Activated CD4-positive, alpha-beta T cell treated with anti-CD3 and anti-CD28 coated beads, Interleukin-2, amount 10 ng/mL, durations not matched to agents 7 days and 5 days (primary cell): ENCODE data around the gene CCL23. TPM values are rescaled to one million over a fixed set of nuclear protein-coding genes. Genes with fewer than 3 reads are reported as not detected.
"Not testable (repeated sequence)": the region's sequence is repeated elsewhere in the genome, so short reads cannot be mapped to it uniquely, and the experiment has no call there.

Experiments used
- CTCF ChIA-PET: fragments of 350-600 bp; sonication (Branson Sonifier 250); formaldehyde crosslinking; loops from one replicate; lab custom pipeline; 2021; ENCODE audit warnings: antibody characterized with exemption; lab: Charles Lee
- POLR2A ChIA-PET: fragments of 350-600 bp; sonication (Branson Sonifier 250); formaldehyde crosslinking; loops from one replicate; lab custom pipeline; 2021; ENCODE audit warnings: antibody characterized with exemption; lab: Charles Lee
- DNase-seq: peaks from one replicate; pipeline ENCODE4 v3.0.0-alpha.2; 2020
- H3K27ac Mint-ChIP-seq: one replicate; pipeline ENCODE4 v1.8.0; 2021; ENCODE audit warnings: mild to moderate bottlenecking, moderate library complexity, mixed read lengths
- H3K27me3 Mint-ChIP-seq: one replicate; pipeline ENCODE4 v1.8.0; 2021; ENCODE audit warnings: mixed read lengths
- H3K36me3 Mint-ChIP-seq: one replicate; pipeline ENCODE4 v1.8.0; 2021; ENCODE audit warnings: low read depth, mixed read lengths
- H3K4me1 Mint-ChIP-seq: one replicate; pipeline ENCODE4 v1.8.0; 2021; ENCODE audit warnings: mixed read lengths
- H3K4me3 Mint-ChIP-seq: one replicate; pipeline ENCODE4 v1.8.0; 2021; ENCODE audit warnings: mild to moderate bottlenecking, moderate library complexity, mixed read lengths
- H3K9me3 Mint-ChIP-seq: one replicate; pipeline ENCODE4 v1.8.0; 2021; ENCODE audit warnings: mixed read lengths
- total RNA-seq, 2 experiments: library from RNA; stranded (reverse); gene quantifications; one replicate each; pipeline ENCODE4 v1.2.3, GENCODE V29; 2021

CCL23 gene
- total RNA-seq, 2 experiments from 2014 or later: not detected

GRCh38 chr17:36027761-36028160 is 10.0 kb upstream of the CCL23 start:
- Mint-ChIP-seq H3K27ac (no peak overlapping the region), H3K27me3 (peaks cover 20% of the 10 kb centered on the region), H3K9me3 (no peaks in the 10 kb centered on the region), H3K4me1 (no peaks in the 10 kb centered on the region), H3K4me3 (no peak overlapping the region), H3K36me3 (no peaks in the 10 kb centered on the region)
- CTCF ChIA-PET: interaction anchor here (0.7 kb wide), 1 partner anchor 23 kb away, joined by 3 read pairs; no protein-coding TSS in a partner anchor
- POLR2A ChIA-PET: no interaction called here
- DNase-seq: no peak

- Mint-ChIP-seq H3K4me3 (no peak overlapping the region), H3K27me3 (peaks cover 35% of the 10 kb centered on the region), H3K4me1 (no peaks in the 10 kb centered on the region), H3K9me3 (no peaks in the 10 kb centered on the region), H3K36me3 (no peaks in the 10 kb centered on the region), H3K27ac (no peak overlapping the region)
- CTCF ChIA-PET: no interaction called here
- POLR2A ChIA-PET: no interaction called here
- DNase-seq: no peak
Observed at GRCh38 chr17:36024106-36024869, 6.5 kb upstream of the CCL23 start.

GRCh38 chr17:36019423-36019822 is 1.7 kb upstream of the CCL23 start:
- CTCF ChIA-PET: interaction anchor here (0.5 kb wide), 1 partner anchor 178 kb away, joined by 3 read pairs; no protein-coding TSS in a partner anchor
- Mint-ChIP-seq H3K9me3 (no peaks in the 10 kb centered on the region), H3K4me1 (no peaks in the 10 kb centered on the region)

DNA sequence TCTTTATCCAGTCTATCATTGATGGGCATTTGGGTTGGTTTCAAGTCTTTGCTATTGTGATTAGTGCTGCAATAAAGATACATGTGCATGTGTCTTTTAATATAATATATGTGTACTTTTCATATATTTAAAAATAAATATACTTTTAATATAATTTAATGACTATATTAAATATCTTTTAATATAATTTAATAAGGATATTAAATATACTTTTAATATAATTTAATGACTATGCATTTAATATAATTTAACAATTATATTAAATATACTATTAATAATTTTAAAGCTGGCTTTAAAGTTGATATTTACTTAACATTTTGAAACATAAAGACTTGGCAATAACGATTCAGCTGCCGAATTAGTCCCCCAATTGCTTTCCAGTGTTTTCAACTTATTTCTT is 1.2 kb downstream of the CCL23 start:
- ChIA-PET CTCF (no interaction called here), POLR2A (no interaction called here)
- H3K9me3 Mint-ChIP-seq: no peaks in the 10 kb centered on the region
- no peaks in the 10 kb centered on the region for H3K4me1 Mint-ChIP-seq
- H3K27me3 Mint-ChIP-seq: peaks cover 36% of the 10 kb centered on the region
- no peak for DNase-seq
- no peak overlapping the region for H3K4me3 Mint-ChIP-seq
- H3K36me3 Mint-ChIP-seq: no peaks in the 10 kb centered on the region
- no peak overlapping the region for H3K27ac Mint-ChIP-seq

More at GRCh38 chr17:36019423-36019822, 1.7 kb upstream of the CCL23 start:
- H3K27ac Mint-ChIP-seq: no peak overlapping the region
- peaks cover 45% of the 10 kb centered on the region for H3K27me3 Mint-ChIP-seq
- H3K36me3 Mint-ChIP-seq: no peaks in the 10 kb centered on the region
- DNase-seq: no peak
- H3K4me3 Mint-ChIP-seq: no peak overlapping the region
- POLR2A ChIA-PET: no interaction called here

DNA sequence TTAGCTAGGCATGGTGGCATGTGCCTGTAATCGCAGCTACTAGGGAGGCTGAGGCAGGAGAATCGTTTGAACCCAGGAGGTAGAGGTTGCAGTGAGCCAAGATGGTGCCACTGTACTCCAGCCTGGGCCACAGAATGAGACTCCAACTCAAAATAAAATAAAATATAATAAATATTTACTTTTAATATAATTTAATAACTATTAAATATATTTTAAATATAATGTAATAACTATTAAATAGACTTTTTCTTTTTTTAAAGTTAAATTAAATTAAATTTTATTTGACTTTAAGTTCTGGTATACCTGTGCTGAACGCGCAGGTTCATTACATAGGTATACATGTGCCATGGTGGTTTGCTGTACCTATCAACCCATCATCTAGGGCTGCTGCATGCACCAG is 1.9 kb downstream of the CCL23 start:
- H3K4me1 Mint-ChIP-seq, POLR2A ChIA-PET, H3K9me3 Mint-ChIP-seq: not testable (repeated sequence)

GRCh38 chr17:36014946-36015345 is 2.8 kb downstream of the CCL23 start:
- Mint-ChIP-seq H3K27ac (no peak overlapping the region), H3K27me3 (peaks cover 23% of the 10 kb centered on the region), H3K9me3 (no peaks in the 10 kb centered on the region), H3K36me3 (no peaks in the 10 kb centered on the region), H3K4me1 (no peaks in the 10 kb centered on the region), H3K4me3 (no peak overlapping the region)
- ChIA-PET POLR2A (no interaction called here), CTCF (no interaction called here)
- DNase-seq: no peak

More for the DNA sequence above, 1.9 kb downstream of the CCL23 start:
- H3K27ac Mint-ChIP-seq, H3K4me3 Mint-ChIP-seq, H3K36me3 Mint-ChIP-seq, DNase-seq, CTCF ChIA-PET: not testable (repeated sequence)
- H3K27me3 Mint-ChIP-seq: peaks cover 33% of the 10 kb centered on the region

- CTCF ChIA-PET: no interaction called here
- Mint-ChIP-seq H3K4me1 (no peaks in the 10 kb centered on the region), H3K27me3 (peaks cover 6% of the 10 kb centered on the region), H3K36me3 (no peaks in the 10 kb centered on the region), H3K27ac (no peak overlapping the region), H3K9me3 (no peaks in the 10 kb centered on the region), H3K4me3 (no peak overlapping the region)
- DNase-seq: no peak
- POLR2A ChIA-PET: interaction anchor here (0.6 kb wide), 1 partner anchor 659 kb away, joined by 3 read pairs; no protein-coding TSS in a partner anchor
Observed at GRCh38 chr17:36011201-36011600, 6.6 kb downstream of the CCL23 start.

GRCh38 chr17:36008998-36009665 is 8.6 kb downstream of the CCL23 start:
- Mint-ChIP-seq H3K4me3 (no peak overlapping the region), H3K27me3 (peaks cover 6% of the 10 kb centered on the region), H3K36me3 (no peaks in the 10 kb centered on the region), H3K4me1 (peaks cover 7% of the 10 kb centered on the region), H3K27ac (no peak overlapping the region), H3K9me3 (no peaks in the 10 kb centered on the region)
- POLR2A ChIA-PET: no interaction called here
- CTCF ChIA-PET: interaction anchor here (0.7 kb wide), 1 partner anchor 9 kb away, joined by 3 read pairs; no protein-coding TSS in a partner anchor
- DNase-seq: no peak

GRCh38 chr17:36004594-36005108 is 13.1 kb downstream of the CCL23 start:
- H3K4me3 Mint-ChIP-seq: no peak overlapping the region
- no peaks in the 10 kb centered on the region for H3K36me3 Mint-ChIP-seq
- no peak overlapping the region for H3K27ac Mint-ChIP-seq
- no peak for DNase-seq
- H3K27me3 Mint-ChIP-seq: peaks cover 2% of the 10 kb centered on the region
- POLR2A ChIA-PET: no interaction called here
- H3K9me3 Mint-ChIP-seq: no peaks in the 10 kb centered on the region
- H3K4me1 Mint-ChIP-seq: peaks cover 7% of the 10 kb centered on the region
- CTCF ChIA-PET: interaction anchor here (0.6 to 1.4 kb wide), 4 partner anchors 15 to 787 kb away, joined by 3 to 4 read pairs (median 4); no protein-coding TSS in a partner anchor

DNA sequence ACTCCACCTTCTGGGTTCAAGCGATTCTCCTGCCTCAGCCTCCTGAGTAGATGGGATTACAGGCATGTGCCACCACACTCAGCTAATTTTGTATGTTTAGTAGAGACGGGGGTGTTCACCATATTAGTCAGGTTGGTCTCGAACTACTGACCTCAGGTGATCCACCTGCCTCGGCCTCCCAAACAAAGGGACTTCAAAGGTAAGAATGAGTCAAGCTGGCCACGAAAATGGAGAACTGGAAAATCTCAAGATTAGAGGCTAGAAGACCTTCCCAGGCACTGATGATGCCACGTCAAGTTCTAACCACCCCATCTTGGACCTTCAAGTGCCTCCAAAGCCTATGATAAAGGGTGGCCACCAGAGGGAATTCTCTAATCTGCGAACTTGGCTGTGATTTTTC is 15.1 kb downstream of the CCL23 start:
- Mint-ChIP-seq H3K4me1 (peaks cover 7% of the 10 kb centered on the region), H3K27ac (no peak overlapping the region)
- CTCF ChIA-PET: no interaction called here

DNA sequence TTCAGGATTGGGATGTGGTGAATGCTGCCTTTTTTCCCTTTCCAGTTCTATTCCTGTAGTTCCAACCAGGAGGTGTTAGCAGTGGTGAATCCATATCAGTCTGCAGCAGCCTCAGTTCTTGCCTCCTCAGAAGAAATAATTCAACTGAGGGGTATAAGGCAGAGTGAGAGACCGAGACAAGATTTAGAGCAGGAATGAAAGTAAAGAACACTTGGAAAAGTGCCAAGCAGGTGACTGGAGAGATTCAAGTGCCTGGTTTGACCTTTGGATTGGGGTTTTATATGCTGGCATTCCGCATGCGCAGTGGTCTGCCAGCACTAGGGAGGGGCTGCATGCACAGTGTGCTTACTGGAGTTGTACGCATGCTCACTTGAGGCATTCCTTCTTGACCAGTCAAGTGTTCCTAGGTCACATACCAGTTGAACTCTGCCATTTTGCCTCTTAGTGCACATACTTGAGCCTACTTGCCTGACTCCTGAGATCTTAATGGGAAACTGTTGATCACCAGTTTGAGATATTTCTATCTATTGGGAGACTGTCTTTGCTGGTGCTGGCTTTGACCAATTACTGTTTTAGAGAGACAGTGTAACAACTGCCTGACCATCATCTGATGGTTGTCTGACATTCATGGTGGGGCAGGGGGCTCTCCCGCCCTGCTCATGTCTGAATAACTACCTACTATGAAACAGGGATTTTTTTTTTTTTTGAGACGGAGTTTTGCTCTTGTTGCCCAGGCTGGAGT is 15.7 kb downstream of the CCL23 start:
- Mint-ChIP-seq H3K27ac (no peak overlapping the region), H3K4me1 (peaks cover 7% of the 10 kb centered on the region), H3K9me3 (no peaks in the 10 kb centered on the region), H3K27me3 (peaks cover 2% of the 10 kb centered on the region), H3K4me3 (no peak overlapping the region), H3K36me3 (no peaks in the 10 kb centered on the region)
- POLR2A ChIA-PET: no interaction called here
- no peak for DNase-seq
- CTCF ChIA-PET: no interaction called here

More for the DNA sequence above, 15.1 kb downstream of the CCL23 start:
- DNase-seq: no peak
- Mint-ChIP-seq H3K4me3 (no peak overlapping the region), H3K36me3 (no peaks in the 10 kb centered on the region), H3K9me3 (no peaks in the 10 kb centered on the region), H3K27me3 (peaks cover 2% of the 10 kb centered on the region)
- POLR2A ChIA-PET: no interaction called here

- H3K4me3 Mint-ChIP-seq: no peak within 1 kb of the TSS
- H3K27me3 Mint-ChIP-seq: peaks cover 5% of the 10 kb centered on the region
- ChIA-PET CTCF (no interaction called here), POLR2A (no interaction called here)
- no peak within 1 kb of the TSS for H3K27ac Mint-ChIP-seq
- H3K9me3 Mint-ChIP-seq: no peaks in the 10 kb centered on the region
- no peak for DNase-seq
- H3K4me1 Mint-ChIP-seq: peaks cover 7% of the 10 kb centered on the region
- no peaks in the 10 kb centered on the region for H3K36me3 Mint-ChIP-seq
Observed at GRCh38 chr17:36001110-36001771, 16.5 kb downstream of the CCL23 start, which contains the start of gene CCL15. Gene CCL15, minus strand, starts transcription at chr17:36001553. Its CDS starts 61 bp downstream, at chr17:36001492.
